Thyroid gland (tissue), 4 donors: ENCODE results near the gene SOX1.

ENCODE experiments used
- CTCF ChIP-seq, 6 experiments: fragments of 200-600 bp in 3 of 6; fragments of 450-650 bp in 3 of 6; sonication (generic) in 3 of 6; IDR thresholded peaks; one replicate each; pipeline ENCODE4 v1.5.1; 2016 to 2019; ENCODE audit warnings: antibody characterized with exemption in 6 of 6, mild to moderate bottlenecking in 2 of 6, inconsistent platforms in 1 of 6, moderate library complexity in 1 of 6
- POLR2A ChIP-seq, 2 donors: fragments of 450-650 bp; IDR thresholded peaks; one replicate each; pipeline ENCODE4 v1.6.1; 2017; ENCODE audit warnings: antibody characterized with exemption in 2 of 2, mild to moderate bottlenecking in 2 of 2, moderate library complexity in 1 of 2

GRCh38 chr13:112042496-112042895 lies 24.5 kb upstream of the SOX1 start:
- no peak for TF ChIP-seq CTCF (IDR thresholded peaks at IDR 0.05)
- no peak for TF ChIP-seq POLR2A (IDR thresholded peaks at IDR 0.05)
